IMR-90 (cell line): Measurements from ENCODE around the gene LRRC36. TPM values are rescaled to one million over a fixed set of nuclear protein-coding genes. Genes with fewer than 3 reads are reported as not detected.

Experiments
- ATAC-seq: fragments of 200-7000 bp; cut with Tn5 transposase; 2 replicates; pipeline ENCODE4 v1.9.1; 2020; ENCODE audit warnings: low read depth, mild to moderate bottlenecking, moderate library complexity
- BruUV-seq: library from RNA; stranded (reverse); fragments of 400-500 nt; replicated peaks from 2 replicates; lab custom pipeline; 2021; lab: Mats Ljungman, UMichigan
- CTCF ChIA-PET: fragments of 300-600 bp; formaldehyde crosslinking; extraction: SDS; loops from one replicate; lab custom pipeline; 2021; ENCODE audit warnings: antibody characterized with exemption; lab: Yijun Ruan, JAX
- POLR2A ChIA-PET: fragments of 300-600 bp; sonication (Branson Sonifier 250); formaldehyde crosslinking; loops from one replicate; lab custom pipeline; 2022; ENCODE audit warnings: antibody characterized with exemption; ENCODE audit not compliant: unreplicated experiment; lab: Charles Lee
- DNase-seq: peaks from one replicate; pipeline ENCODE4 v3.0.0; 2013
- H2AFZ ChIP-seq: replicated peaks from 2 replicates; pipeline ENCODE3; 2013; ENCODE audit warnings: low read length, mild to moderate bottlenecking; ENCODE audit not compliant: poor library complexity
- H2AK5ac ChIP-seq: 2 replicates; pipeline ENCODE4 v1.6.1; 2013; ENCODE audit warnings: low read depth, low read length, inconsistent platforms
- H2AK9ac ChIP-seq: replicated peaks from 2 replicates; pipeline ENCODE3; 2013; ENCODE audit warnings: mild to moderate bottlenecking, low read depth, low read length, moderate library complexity; ENCODE audit not compliant: poor library complexity
- H2BK120ac ChIP-seq: 2 replicates; pipeline ENCODE4 v1.6.1; 2013; ENCODE audit warnings: low read depth, low read length, inconsistent platforms
- H2BK15ac ChIP-seq: 3 replicates; pipeline ENCODE4 v1.6.1; 2013; ENCODE audit warnings: low read depth, low read length, inconsistent platforms
- H2BK20ac ChIP-seq: 2 replicates; pipeline ENCODE4 v1.6.1; 2013; ENCODE audit warnings: low read depth, mild to moderate bottlenecking, inconsistent platforms, low read length, moderate library complexity
- H2BK5ac ChIP-seq: 2 replicates; pipeline ENCODE4 v1.6.1; 2013; ENCODE audit warnings: mild to moderate bottlenecking, low read depth, low read length, inconsistent platforms; ENCODE audit not compliant: poor library complexity, severe bottlenecking
- H3K14ac ChIP-seq: replicated peaks from 2 replicates; pipeline ENCODE4 v1.6.1; 2013; ENCODE audit warnings: low read depth, low read length, inconsistent platforms
- H3K18ac ChIP-seq: 2 replicates; pipeline ENCODE4 v1.6.1; 2013; ENCODE audit warnings: low read depth, low read length, control low read depth
- H3K23ac ChIP-seq: 2 replicates; pipeline ENCODE4 v1.6.1; 2013; ENCODE audit warnings: low read depth, low read length, inconsistent platforms
- H3K27ac ChIP-seq: 2 replicates; pipeline ENCODE4 v1.5.1; 2013; ENCODE audit warnings: mild to moderate bottlenecking, control low read depth, low read length; ENCODE audit not compliant: insufficient read depth
- H3K27me3 ChIP-seq: 2 replicates; pipeline ENCODE4 v1.6.1; 2013; ENCODE audit warnings: low read length; ENCODE audit not compliant: control insufficient read depth, insufficient read depth
- H3K36me3 ChIP-seq: 2 replicates; pipeline ENCODE4 v1.6.1; 2013; ENCODE audit warnings: low read length, mixed read lengths; ENCODE audit not compliant: control insufficient read depth, insufficient read depth
- H3K4ac ChIP-seq: 2 replicates; pipeline ENCODE4 v1.6.1; 2013; ENCODE audit warnings: low read depth, low read length, inconsistent platforms
- H3K4me1 ChIP-seq: 2 replicates; pipeline ENCODE4 v1.6.1; 2013; ENCODE audit warnings: low read length, mixed read lengths; ENCODE audit not compliant: control insufficient read depth, insufficient read depth
- H3K4me2 ChIP-seq: 2 replicates; pipeline ENCODE4 v1.6.1; 2013; ENCODE audit warnings: low read depth, mild to moderate bottlenecking, control low read depth, low read length, moderate library complexity
- H3K4me3 ChIP-seq: 2 replicates; pipeline ENCODE4 v1.5.1; 2013; ENCODE audit warnings: low read depth, mild to moderate bottlenecking, control low read depth, low read length, moderate library complexity; ENCODE audit not compliant: insufficient read depth
- H3K56ac ChIP-seq: 2 replicates; pipeline ENCODE4 v1.6.1; 2013; ENCODE audit warnings: low read length, inconsistent platforms; ENCODE audit not compliant: insufficient read depth; ENCODE audit errors: extremely low read depth
- H3K79me1 ChIP-seq, 2 experiments: 2 replicates each; pipeline ENCODE4 v1.6.1; 2013; ENCODE audit warnings: low read length in 2 of 2, inconsistent platforms in 1 of 2, low read depth in 1 of 2
- H3K9ac ChIP-seq: 2 replicates; pipeline ENCODE4 v1.6.1; 2013; ENCODE audit warnings: low read depth, low read length, control low read depth
- H3K9me1 ChIP-seq: 2 replicates; pipeline ENCODE4 v1.6.1; 2013; ENCODE audit warnings: low read length, inconsistent platforms; ENCODE audit not compliant: insufficient read depth
- H3K9me3 ChIP-seq: 2 replicates; pipeline ENCODE4 v1.6.1; 2013; ENCODE audit warnings: low read length; ENCODE audit not compliant: control insufficient read depth, insufficient read depth
- H4K20me1 ChIP-seq: 2 replicates; pipeline ENCODE4 v1.6.1; 2013; ENCODE audit warnings: low read length, inconsistent platforms; ENCODE audit not compliant: insufficient read depth
- H4K5ac ChIP-seq: 2 replicates; pipeline ENCODE4 v1.6.1; 2013; ENCODE audit warnings: mild to moderate bottlenecking, low read depth, low read length, control low read depth
- H4K8ac ChIP-seq, 2 experiments: 2 replicates each; pipeline ENCODE4 v1.6.1; 2013; ENCODE audit warnings: low read depth in 2 of 2, low read length in 2 of 2, control low read depth in 1 of 2, inconsistent platforms in 1 of 2
- H4K91ac ChIP-seq: 2 replicates; pipeline ENCODE4 v1.6.1; 2013; ENCODE audit warnings: low read depth, low read length, inconsistent platforms; ENCODE audit not compliant: insufficient read depth
- CEBPB ChIP-seq: IDR thresholded peaks from 2 replicates; pipeline ENCODE4 v1.6.1; 2012; ENCODE audit warnings: low read depth, low read length, improper control_type of control experiment
- CHD1 ChIP-seq: IDR thresholded peaks from 2 replicates; pipeline ENCODE4 v1.6.1; 2012; ENCODE audit warnings: low read depth, low read length, improper control_type of control experiment
- FOS ChIP-seq: fragments of 150-350 bp; IDR thresholded peaks from 2 replicates; pipeline ENCODE4 v1.6.1; 2016; ENCODE audit warnings: low read depth, low read length
- MAFK ChIP-seq: IDR thresholded peaks from 2 replicates; pipeline ENCODE4 v1.6.1; 2012; ENCODE audit warnings: low read depth, low read length, improper control_type of control experiment
- MAZ ChIP-seq: IDR thresholded peaks from 2 replicates; pipeline ENCODE4 v1.6.1; 2012; ENCODE audit warnings: low read depth, mild to moderate bottlenecking, low read length, improper control_type of control experiment, moderate library complexity, borderline replicate concordance
- MXI1 ChIP-seq: IDR thresholded peaks from 2 replicates; pipeline ENCODE4 v1.6.1; 2012; ENCODE audit warnings: low read depth, mild to moderate bottlenecking, low read length, moderate library complexity, borderline replicate concordance
- NFE2L2 ChIP-seq: fragments of 150-350 bp; IDR thresholded peaks from 2 replicates; pipeline ENCODE4 v1.6.1; 2016; ENCODE audit warnings: low read depth, mild to moderate bottlenecking, low read length
- POLR2A ChIP-seq: IDR thresholded peaks from 2 replicates; pipeline ENCODE4 v1.6.1; 2012; ENCODE audit warnings: mild to moderate bottlenecking, low read depth, low read length
- RAD21 ChIP-seq: IDR thresholded peaks from 2 replicates; pipeline ENCODE4 v1.6.1; 2012; ENCODE audit warnings: low read length, improper control_type of control experiment
- RCOR1 ChIP-seq: IDR thresholded peaks from 2 replicates; pipeline ENCODE4 v1.6.1; 2012; ENCODE audit warnings: mild to moderate bottlenecking, low read length, improper control_type of control experiment; ENCODE audit not compliant: insufficient replicate concordance
- RFX5 ChIP-seq: IDR thresholded peaks from 2 replicates; pipeline ENCODE4 v1.8.0; 2012; ENCODE audit warnings: low read depth, mild to moderate bottlenecking, low read length, moderate library complexity
- SMC3 ChIP-seq: fragments of 150-350 bp; IDR thresholded peaks from 2 replicates; pipeline ENCODE4 v1.6.1; 2016; ENCODE audit warnings: low read depth, mild to moderate bottlenecking, antibody characterized with exemption, low read length, moderate library complexity
- WGBS, 2 experiments: methylation state at CpG; one replicate each; pipeline versions ENCODE4 v1.1.5 to v1.1.7; 2013; ENCODE audit warnings: missing lambda C conversion rate in 2 of 2; ENCODE audit not compliant: insufficient read length in 1 of 2; ENCODE audit errors: extremely low coverage in 2 of 2; 5-methylcytosine and 5-hydroxymethylcytosine counted together
- dilution Hi-C: fragments of 300-500 bp; cut with HindIII; formaldehyde crosslinking; loops from one replicate; pipeline ENCODE4 v1.14.3; 2018; ENCODE audit warnings: low sequenced_read_pairs; ENCODE audit not compliant: unreplicated experiment
- in situ Hi-C: fragments of 300-500 bp; cut with MboI; formaldehyde crosslinking; loops from 3 replicates; pipeline ENCODE4 v1.14.3; 2019; ENCODE audit warnings: low sequenced_read_pairs, inconsistent platforms, mixed read lengths
- intact Hi-C: fragments of 100-400 bp; cut with micrococcal nuclease; formaldehyde crosslinking; loops from 2 replicates; pipeline ENCODE4 v1.10.0; 2022
- polyA plus RNA-seq, 3 experiments: library from polyadenylated mRNA; depleted of rRNA; stranded (reverse); fragments of >200 nt; gene quantifications; 2 replicates each; pipeline ENCODE4 v1.2.3, GENCODE V29; 2012; ENCODE audit warnings: low replicate concordance in 1 of 3
- total RNA-seq: library from RNA; depleted of rRNA; stranded (reverse); fragments of >200 nt; gene quantifications from 2 replicates; pipeline ENCODE4 v1.2.3, GENCODE V29; 2012
- TF ChIP-seq, protein P1 (sequence below): fragments of 150-350 bp; IDR thresholded peaks from 2 replicates; pipeline ENCODE4 v1.6.1; 2017; ENCODE audit warnings: mild to moderate bottlenecking, antibody characterized with exemption, low read length, low read depth
- TF ChIP-seq, protein P2 (sequence below): conservative IDR thresholded peaks from 2 replicates; pipeline ENCODE4 v1.5.1; 2012; ENCODE audit warnings: mild to moderate bottlenecking, low read depth, low read length, improper control_type of control experiment
- TF ChIP-seq, protein P3 (sequence below): fragments of 150-350 bp; IDR thresholded peaks from 2 replicates; pipeline ENCODE4 v1.6.1; 2016; ENCODE audit warnings: low read depth, mild to moderate bottlenecking, low read length, moderate library complexity, borderline replicate concordance

LRRC36 gene
- total and polyA plus RNA-seq, 2 of the 4 experiments (the other 2 are of a cell fraction), result 0.18 to 0.29 TPM

DNA sequence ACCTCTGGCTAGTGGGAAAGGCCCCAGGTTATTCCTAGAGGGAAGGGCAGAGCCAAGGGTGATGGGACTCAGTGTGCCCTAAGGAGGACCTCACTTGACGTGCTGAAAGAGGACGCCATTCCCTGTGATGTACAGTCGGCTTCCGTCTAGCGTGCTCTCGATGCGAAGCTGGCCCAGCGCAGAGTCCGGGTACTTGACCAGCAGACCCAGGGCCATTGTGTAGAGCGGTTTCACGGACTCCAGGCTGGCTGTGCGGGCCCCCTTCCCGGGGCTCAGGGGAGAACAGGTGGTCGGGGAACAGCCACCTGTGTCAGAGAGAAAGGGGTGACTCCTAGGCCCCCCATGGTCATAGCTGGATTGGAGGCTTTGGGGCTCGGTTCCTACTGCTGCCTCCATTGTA, 27.3 kb upstream of the LRRC36 start:
- H3K36me3 ChIP-seq, result no peaks in the 10 kb centered on the region
- no peaks in the 10 kb centered on the region for H3K27me3 ChIP-seq
- intact Hi-C loops (no loop called here), in situ Hi-C loops (no loop called here), dilution Hi-C loops (no loop called here)
- H3K9ac ChIP-seq, result no peak overlapping the region
- H4K91ac ChIP-seq, result no peak overlapping the region; the same call in 1 of the 2 replicates
- H2BK15ac ChIP-seq, result no peak overlapping the region
- no peak overlapping the region for H3K4me2 ChIP-seq
- H4K5ac ChIP-seq, result no peak overlapping the region
- CTCF ChIA-PET, result no interaction called here
- H3K4me3 ChIP-seq, result no peak overlapping the region
- H3K4ac ChIP-seq, result no peak overlapping the region
- no peak for TF ChIP-seq SMC3
- no peak for TF ChIP-seq RFX5
- no peak for TF ChIP-seq NFE2L2
- TF ChIP-seq RAD21, result no peak
- TF ChIP-seq POLR2A, result no peak
- TF ChIP-seq CEBPB, result no peak
- TF ChIP-seq MAFK, result no peak
- TF ChIP-seq, protein P1, sequence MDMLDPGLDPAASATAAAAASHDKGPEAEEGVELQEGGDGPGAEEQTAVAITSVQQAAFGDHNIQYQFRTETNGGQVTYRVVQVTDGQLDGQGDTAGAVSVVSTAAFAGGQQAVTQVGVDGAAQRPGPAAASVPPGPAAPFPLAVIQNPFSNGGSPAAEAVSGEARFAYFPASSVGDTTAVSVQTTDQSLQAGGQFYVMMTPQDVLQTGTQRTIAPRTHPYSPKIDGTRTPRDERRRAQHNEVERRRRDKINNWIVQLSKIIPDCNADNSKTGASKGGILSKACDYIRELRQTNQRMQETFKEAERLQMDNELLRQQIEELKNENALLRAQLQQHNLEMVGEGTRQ, result no peak
- TF ChIP-seq FOS, result no peak
- TF ChIP-seq, protein P2, sequence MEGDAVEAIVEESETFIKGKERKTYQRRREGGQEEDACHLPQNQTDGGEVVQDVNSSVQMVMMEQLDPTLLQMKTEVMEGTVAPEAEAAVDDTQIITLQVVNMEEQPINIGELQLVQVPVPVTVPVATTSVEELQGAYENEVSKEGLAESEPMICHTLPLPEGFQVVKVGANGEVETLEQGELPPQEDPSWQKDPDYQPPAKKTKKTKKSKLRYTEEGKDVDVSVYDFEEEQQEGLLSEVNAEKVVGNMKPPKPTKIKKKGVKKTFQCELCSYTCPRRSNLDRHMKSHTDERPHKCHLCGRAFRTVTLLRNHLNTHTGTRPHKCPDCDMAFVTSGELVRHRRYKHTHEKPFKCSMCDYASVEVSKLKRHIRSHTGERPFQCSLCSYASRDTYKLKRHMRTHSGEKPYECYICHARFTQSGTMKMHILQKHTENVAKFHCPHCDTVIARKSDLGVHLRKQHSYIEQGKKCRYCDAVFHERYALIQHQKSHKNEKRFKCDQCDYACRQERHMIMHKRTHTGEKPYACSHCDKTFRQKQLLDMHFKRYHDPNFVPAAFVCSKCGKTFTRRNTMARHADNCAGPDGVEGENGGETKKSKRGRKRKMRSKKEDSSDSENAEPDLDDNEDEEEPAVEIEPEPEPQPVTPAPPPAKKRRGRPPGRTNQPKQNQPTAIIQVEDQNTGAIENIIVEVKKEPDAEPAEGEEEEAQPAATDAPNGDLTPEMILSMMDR, result no peak
- no peak for TF ChIP-seq RCOR1
- TF ChIP-seq CHD1, result no peak
- TF ChIP-seq, protein P3, sequence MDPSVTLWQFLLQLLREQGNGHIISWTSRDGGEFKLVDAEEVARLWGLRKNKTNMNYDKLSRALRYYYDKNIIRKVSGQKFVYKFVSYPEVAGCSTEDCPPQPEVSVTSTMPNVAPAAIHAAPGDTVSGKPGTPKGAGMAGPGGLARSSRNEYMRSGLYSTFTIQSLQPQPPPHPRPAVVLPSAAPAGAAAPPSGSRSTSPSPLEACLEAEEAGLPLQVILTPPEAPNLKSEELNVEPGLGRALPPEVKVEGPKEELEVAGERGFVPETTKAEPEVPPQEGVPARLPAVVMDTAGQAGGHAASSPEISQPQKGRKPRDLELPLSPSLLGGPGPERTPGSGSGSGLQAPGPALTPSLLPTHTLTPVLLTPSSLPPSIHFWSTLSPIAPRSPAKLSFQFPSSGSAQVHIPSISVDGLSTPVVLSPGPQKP, result no peak
- TF ChIP-seq MXI1, result no peak
- no peak for TF ChIP-seq MAZ
- no peak overlapping the region for H2BK20ac ChIP-seq
- no peak overlapping the region for H3K56ac ChIP-seq
- no CpG with 5 or more reads among the region's 15 CpGs for whole genome bisulfite sequencing, 2 experiments
- H3K4me1 ChIP-seq, result peaks cover 30% of the 10 kb centered on the region
- H3K23ac ChIP-seq, result no peak overlapping the region
- H3K79me1 ChIP-seq, result no peaks in the 10 kb centered on the region
- H2AFZ ChIP-seq, result peak overlapping the region; percentile 35
- ATAC-seq (no peak), DNase-seq (no peak)
- peaks cover 16% of the 10 kb centered on the region for H3K9me1 ChIP-seq
- no peak overlapping the region for H4K8ac ChIP-seq
- no TSS peak for BruUV-seq
- no peak overlapping the region for H2AK9ac ChIP-seq
- no peak overlapping the region for H2BK120ac ChIP-seq
- POLR2A ChIA-PET, result no interaction called here
- H4K20me1 ChIP-seq, result no peaks in the 10 kb centered on the region; the same call in 1 of the 2 replicates
- no peak overlapping the region for H3K14ac ChIP-seq
- no peaks in the 10 kb centered on the region for H3K9me3 ChIP-seq
- H3K18ac ChIP-seq, result no peak overlapping the region
- no peak overlapping the region for H3K27ac ChIP-seq
- H2AK5ac ChIP-seq, result peak overlapping the region; percentile 35; the same call in 1 of the 2 replicates
- H2BK5ac ChIP-seq, result no peak overlapping the region
